KOPT-K1 (cell line): ENCODE data around the gene RC3H1.
"Not testable (repeated sequence)": the region's sequence is repeated elsewhere in the genome, so short reads cannot be mapped to it uniquely, and the experiment has no call there.

Experiments used
- H3K27ac ChIP-seq: fragments of 200-600 bp; sonication (generic); 2 replicates; pipeline ENCODE4 v1.5.1; 2016; ENCODE audit warnings: antibody characterized with exemption, mild to moderate bottlenecking, low read depth, low read length; ENCODE audit not compliant: poor library complexity, severe bottlenecking
- H3K36me3 ChIP-seq: fragments of 200-600 bp; sonication (generic); 2 replicates; pipeline ENCODE4 v1.5.1; 2017; ENCODE audit warnings: antibody characterized with exemption, mild to moderate bottlenecking, low read length, moderate library complexity; ENCODE audit not compliant: insufficient read depth
- H3K9me3 ChIP-seq: fragments of 200-600 bp; sonication (generic); 2 replicates; pipeline ENCODE4 v1.5.1; 2017; ENCODE audit warnings: antibody characterized with exemption, low read length, mild to moderate bottlenecking; ENCODE audit not compliant: insufficient read depth, poor library complexity, severe bottlenecking

The RC3H1 gene

GRCh38 chr1:174005032-174005431, 17.1 kb downstream of the RC3H1 start:
- Histone ChIP-seq H3K36me3 (peaks cover 30% of the 10 kb centered on the region), H3K27ac (no peak overlapping the region), H3K9me3 (no peaks in the 10 kb centered on the region)

DNA sequence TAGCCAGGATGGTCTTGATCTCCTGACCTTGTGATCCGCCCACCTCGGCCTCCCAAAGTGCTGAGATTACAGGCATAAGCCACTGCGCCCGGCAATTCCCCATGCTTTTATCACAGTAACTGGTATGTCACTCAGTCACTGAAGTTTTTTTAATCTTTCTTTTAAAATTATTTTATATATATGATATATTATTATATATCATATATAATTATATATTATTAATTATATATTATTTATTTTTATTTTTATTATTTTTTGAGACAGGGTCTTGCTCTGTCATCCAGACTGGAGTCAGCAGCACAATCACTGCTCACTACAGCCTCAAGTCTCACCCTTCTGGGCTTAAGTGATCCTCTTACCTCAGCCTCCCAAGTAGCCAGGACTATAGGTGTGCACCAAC, 18.3 kb downstream of the RC3H1 start:
- no peaks in the 10 kb centered on the region for H3K9me3 ChIP-seq
- peaks cover 32% of the 10 kb centered on the region for H3K36me3 ChIP-seq
- H3K27ac ChIP-seq: no peak overlapping the region

- no peak overlapping the region for H3K27ac ChIP-seq
- peaks cover 32% of the 10 kb centered on the region; the same call in 1 of the 2 replicates for H3K36me3 ChIP-seq
- H3K9me3 ChIP-seq: no peaks in the 10 kb centered on the region
These were observed 20.6 kb downstream of the RC3H1 start for GRCh38 chr1:174001573-174001972.

GRCh38 chr1:174000371-174000770, 21.8 kb downstream of the RC3H1 start:
- Histone ChIP-seq H3K9me3 (no peaks in the 10 kb centered on the region), H3K27ac (no peak overlapping the region), H3K36me3 (peaks cover 36% of the 10 kb centered on the region; the same call in 1 of the 2 replicates)

GRCh38 chr1:173997791-173998190, 24.4 kb downstream of the RC3H1 start:
- H3K27ac ChIP-seq: no peak overlapping the region
- peaks cover 38% of the 10 kb centered on the region for H3K36me3 ChIP-seq
- no peaks in the 10 kb centered on the region for H3K9me3 ChIP-seq

DNA sequence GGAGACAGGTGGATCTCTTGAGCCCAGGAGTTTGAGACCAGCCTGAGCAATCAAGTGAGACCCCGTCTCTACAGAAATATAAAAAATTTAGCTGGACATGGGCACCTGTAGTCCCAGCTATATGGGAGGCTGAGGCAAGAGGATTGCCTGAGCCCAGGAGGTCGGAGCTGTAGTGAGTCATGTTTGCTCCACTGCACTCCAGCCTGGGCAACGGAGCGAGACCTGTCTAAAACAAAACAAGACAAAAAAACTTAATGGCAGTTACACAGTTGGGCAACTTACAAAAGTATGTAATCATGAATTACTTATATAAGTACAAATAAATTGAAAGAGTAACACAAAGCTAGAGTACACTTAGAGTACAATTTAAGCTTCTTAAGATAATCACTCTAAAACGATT, 25.2 kb downstream of the RC3H1 start:
- no peak overlapping the region for H3K27ac ChIP-seq

GRCh38 chr1:173995475-173995874, 26.7 kb downstream of the RC3H1 start:
- H3K36me3 ChIP-seq: peaks cover 53% of the 10 kb centered on the region

More for the DNA sequence above, 25.2 kb downstream of the RC3H1 start:
- Histone ChIP-seq H3K36me3 (peaks cover 46% of the 10 kb centered on the region), H3K9me3 (no peaks in the 10 kb centered on the region)

DNA sequence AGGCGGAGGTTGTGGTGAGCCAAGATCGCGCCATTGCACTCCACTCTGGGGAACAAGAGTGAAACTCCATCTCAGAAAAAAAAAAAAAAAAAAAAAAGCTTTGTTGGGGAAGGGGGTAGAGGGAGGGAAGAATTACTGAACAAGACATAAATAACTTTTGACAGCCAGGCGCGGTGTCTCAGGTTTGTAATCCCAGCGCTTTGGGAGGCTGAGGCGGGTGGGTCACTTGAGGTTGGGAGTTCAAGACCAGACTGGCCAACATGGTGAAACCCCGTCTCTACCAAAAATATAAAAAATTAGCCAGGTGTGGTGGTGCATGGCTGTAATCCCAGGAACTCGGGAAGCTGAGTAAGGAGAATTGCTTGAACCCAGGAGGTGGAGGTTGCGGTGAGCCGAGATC, 28.2 kb downstream of the RC3H1 start:
- H3K36me3 ChIP-seq: peaks cover 64% of the 10 kb centered on the region
- not testable (repeated sequence) for H3K27ac ChIP-seq, H3K9me3 ChIP-seq

More at GRCh38 chr1:173995475-173995874, 26.7 kb downstream of the RC3H1 start:
- no peak overlapping the region for H3K27ac ChIP-seq
- no peaks in the 10 kb centered on the region for H3K9me3 ChIP-seq

DNA sequence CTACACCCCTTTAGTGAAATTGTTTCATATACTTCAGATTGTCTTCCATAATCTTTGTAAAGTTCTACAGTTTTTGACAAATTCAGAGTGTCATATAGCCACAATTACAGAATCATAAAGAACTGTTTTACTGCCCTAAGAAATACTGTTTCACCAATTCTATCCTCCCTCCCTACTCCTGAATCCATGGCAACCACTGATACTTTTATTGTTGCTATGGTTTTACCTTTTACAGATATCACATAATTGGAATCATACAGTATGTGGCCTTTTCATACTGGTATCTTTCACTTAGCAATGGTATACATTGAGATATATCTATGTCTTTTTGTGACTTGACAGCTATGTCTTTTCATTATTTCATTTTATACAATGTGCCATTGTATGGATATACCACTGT, 34.1 kb downstream of the RC3H1 start:
- Histone ChIP-seq H3K36me3 (peaks cover 95% of the 10 kb centered on the region), H3K27ac (no peak overlapping the region)

DNA sequence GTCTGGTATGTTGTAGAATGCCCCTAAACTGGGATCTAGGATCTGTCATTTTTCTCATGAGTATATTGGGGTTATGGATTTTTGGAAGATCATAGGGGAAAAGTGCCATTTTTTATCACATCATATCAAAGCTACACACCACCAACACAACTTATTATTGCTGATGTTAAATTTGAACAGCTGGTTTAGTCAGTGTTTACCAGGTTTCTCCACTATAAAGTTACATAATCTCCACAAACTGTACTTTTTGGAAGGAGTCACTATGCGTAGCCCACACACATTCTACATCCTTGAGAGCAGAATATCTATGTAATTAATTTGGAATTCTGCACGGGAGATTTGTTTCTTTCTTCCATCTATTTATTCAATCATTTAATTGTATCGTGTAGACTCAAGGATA, 35.2 kb downstream of the RC3H1 start:
- Histone ChIP-seq H3K9me3 (no peaks in the 10 kb centered on the region), H3K27ac (no peak overlapping the region), H3K36me3 (peaks cover 95% of the 10 kb centered on the region)

More for the DNA sequence above, 34.1 kb downstream of the RC3H1 start:
- H3K9me3 ChIP-seq: no peaks in the 10 kb centered on the region

DNA sequence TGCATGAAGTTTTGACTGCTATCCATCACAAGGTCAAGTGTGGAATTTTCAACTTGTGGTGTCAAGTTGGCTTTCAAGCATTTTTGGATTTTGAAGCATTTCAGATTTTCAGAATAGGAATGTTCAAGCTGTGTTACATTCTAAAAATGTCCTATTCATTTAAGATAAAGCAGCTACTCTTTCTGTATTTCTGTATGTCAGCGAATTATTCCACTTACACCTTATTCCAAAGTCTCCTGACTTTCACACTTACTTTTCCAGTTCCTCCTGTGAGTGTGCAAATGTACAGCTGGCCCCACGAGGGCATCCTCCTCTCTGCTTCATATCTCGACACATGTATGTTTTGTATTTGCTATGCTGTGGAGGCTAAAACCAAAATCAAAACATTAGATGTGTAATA, 51.9 kb downstream of the RC3H1 start:
- Histone ChIP-seq H3K27ac (no peak overlapping the region), H3K9me3 (no peaks in the 10 kb centered on the region), H3K36me3 (peaks cover 97% of the 10 kb centered on the region)

DNA sequence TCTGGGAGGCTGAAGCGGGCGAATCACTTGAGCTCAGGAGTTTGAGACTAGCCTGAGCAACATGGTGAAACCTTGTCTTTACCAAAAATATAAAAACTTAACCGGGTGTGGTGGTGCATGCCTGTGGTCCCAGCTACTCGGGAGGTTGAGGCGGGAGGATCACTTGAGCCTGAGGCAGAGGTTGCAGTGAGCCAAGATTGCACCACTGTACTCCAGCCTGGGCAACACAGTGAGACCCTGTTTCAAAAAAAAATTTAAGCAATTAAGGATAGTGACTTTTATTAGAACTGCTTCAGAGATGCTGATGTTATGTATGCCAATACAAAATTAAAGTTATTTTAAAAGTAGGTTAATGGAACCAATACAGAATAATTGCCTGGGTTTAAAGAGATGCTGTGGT, 56.3 kb downstream of the RC3H1 start:
- H3K27ac ChIP-seq, H3K9me3 ChIP-seq: not testable (repeated sequence)
- H3K36me3 ChIP-seq: peaks cover 97% of the 10 kb centered on the region

DNA sequence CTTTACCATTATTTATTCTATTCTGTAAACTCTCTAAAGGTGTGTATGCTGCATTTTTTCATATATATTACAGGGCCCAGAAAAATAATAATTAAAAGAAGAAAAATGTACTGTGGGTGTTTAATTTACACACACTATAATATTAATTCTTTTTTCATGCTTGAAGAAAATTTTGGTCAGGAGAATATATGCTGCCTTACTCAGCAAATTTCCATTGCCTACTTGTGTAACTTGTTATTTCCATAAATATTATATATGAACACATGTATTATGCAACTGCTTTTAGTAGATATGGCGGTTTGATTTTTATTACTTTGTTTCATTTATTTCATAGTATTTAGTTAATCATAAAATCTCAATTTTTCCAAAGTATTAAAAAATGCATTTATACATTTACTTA, 58.7 kb downstream of the RC3H1 start:
- H3K27ac ChIP-seq: no peak overlapping the region
- no peaks in the 10 kb centered on the region for H3K9me3 ChIP-seq
- H3K36me3 ChIP-seq: peaks cover 98% of the 10 kb centered on the region

- Histone ChIP-seq H3K27ac (no peak overlapping the region), H3K9me3 (no peaks in the 10 kb centered on the region), H3K36me3 (peaks cover 97% of the 10 kb centered on the region)
These were observed 61.5 kb downstream of the RC3H1 start for GRCh38 chr1:173960625-173961024.

GRCh38 chr1:173954179-173954578, 68.0 kb downstream of the RC3H1 start:
- no peaks in the 10 kb centered on the region for H3K9me3 ChIP-seq
- H3K36me3 ChIP-seq: peaks cover 97% of the 10 kb centered on the region
- no peak overlapping the region for H3K27ac ChIP-seq

GRCh38 chr1:173948594-173948993, 73.6 kb downstream of the RC3H1 start:
- Histone ChIP-seq H3K9me3 (no peaks in the 10 kb centered on the region), H3K27ac (no peak overlapping the region), H3K36me3 (peaks cover 100% of the 10 kb centered on the region)
